GM21786 (cell line): ENCODE data around the gene P2RX6.
"Not testable (repeated sequence)": the region's sequence is repeated elsewhere in the genome, so short reads cannot be mapped to it uniquely, and the experiment has no call there.

Experiments used
- ATAC-seq: cut with Tn5 transposase; IDR thresholded peaks from one replicate; pipeline ENCODE4 v1.9.1; 2021; ENCODE audit not compliant: unreplicated experiment

P2RX6 gene

GRCh38 chr22:21030621-21031544 lies 15.9 kb downstream of the P2RX6 start:
- no peak for ATAC-seq

GRCh38 chr22:21031545-21032036 lies 16.6 kb downstream of the P2RX6 start:
- no peak for ATAC-seq

GRCh38 chr22:21032037-21032867 lies 17.3 kb downstream of the P2RX6 start, which contains the start of gene SLC7A4:
TSS of gene SLC7A4 (minus strand) at chr22:21032561. CDS start at chr22:21031812, 749 bp downstream.
- ATAC-seq = no peak

- ATAC-seq = no peak
Measured at GRCh38 chr22:21032868-21033688, 18.1 kb downstream of the P2RX6 start.

- ATAC-seq = no peak
Measured at GRCh38 chr22:21033895-21034294, 18.9 kb downstream of the P2RX6 start.

GRCh38 chr22:21034989-21035388 lies 20.0 kb downstream of the P2RX6 start:
- no peak for ATAC-seq

- no peak for ATAC-seq
Measured at GRCh38 chr22:21038405-21038804, 23.4 kb downstream of the P2RX6 start.

GRCh38 chr22:21039158-21039557 lies 24.2 kb downstream of the P2RX6 start:
- ATAC-seq = not testable (repeated sequence)

GRCh38 chr22:21041937-21042336 lies 27.0 kb downstream of the P2RX6 start:
- ATAC-seq = no peak

GRCh38 chr22:21042978-21043859 lies 28.3 kb downstream of the P2RX6 start:
- no peak for ATAC-seq

- ATAC-seq = no peak
Measured at GRCh38 chr22:21043860-21044535, 29.0 kb downstream of the P2RX6 start.

- ATAC-seq = no peak
Measured at GRCh38 chr22:21044931-21045584, 30.1 kb downstream of the P2RX6 start.

GRCh38 chr22:21045585-21046294 lies 30.8 kb downstream of the P2RX6 start, which contains the start of gene LRRC74B:
TSS of gene LRRC74B (plus strand) at chr22:21045946. CDS start at chr22:21045987, 41 bp downstream.
- peak; percentile 74 for ATAC-seq

GRCh38 chr22:21047035-21047661 lies 32.2 kb downstream of the P2RX6 start:
- no peak for ATAC-seq

GRCh38 chr22:21047730-21048129 lies 32.8 kb downstream of the P2RX6 start:
- no peak for ATAC-seq

- not testable (repeated sequence) for ATAC-seq
Measured at GRCh38 chr22:21048448-21048847, 33.5 kb downstream of the P2RX6 start.

GRCh38 chr22:21048965-21049364 lies 34.0 kb downstream of the P2RX6 start:
- not testable (repeated sequence) for ATAC-seq
